22Rv1 (cell line): ENCODE results near the gene DHRS3.
"Not testable (repeated sequence)": the region's sequence is repeated elsewhere in the genome, so short reads cannot be mapped to it uniquely, and the experiment has no call there.

ENCODE experiments used
- ZFX ChIP-seq: fragments of 450-650 bp; IDR thresholded peaks from 2 replicates; pipeline ENCODE4 v1.6.1; 2017; ENCODE audit warnings: antibody characterized with exemption, borderline replicate concordance
- TF ChIP-seq, protein P1 (sequence below): fragments of 450-650 bp; IDR thresholded peaks from 2 replicates; pipeline ENCODE4 v1.5.1; 2017; ENCODE audit warnings: mild to moderate bottlenecking

DNA sequence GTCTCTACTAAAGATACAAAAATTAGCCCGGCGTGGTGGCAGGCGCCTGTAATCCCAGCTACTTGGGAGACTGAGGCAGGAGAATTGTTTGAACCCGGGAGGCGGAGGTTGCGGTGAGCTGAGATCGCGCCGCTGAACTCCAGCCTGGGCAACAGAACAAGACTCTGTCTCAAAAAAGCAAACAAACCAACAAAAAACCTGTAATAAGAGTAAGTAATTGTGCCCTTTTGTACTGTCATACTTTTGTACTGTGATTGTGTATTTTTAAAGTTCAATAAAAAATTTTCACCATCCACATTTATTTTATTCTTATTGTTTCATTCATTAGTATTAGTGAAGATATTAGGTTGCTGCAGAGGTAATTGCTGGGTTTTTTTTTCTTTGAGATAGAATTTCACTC is 95.2 kb downstream of the DHRS3 start:
- TF ChIP-seq, protein P1, sequence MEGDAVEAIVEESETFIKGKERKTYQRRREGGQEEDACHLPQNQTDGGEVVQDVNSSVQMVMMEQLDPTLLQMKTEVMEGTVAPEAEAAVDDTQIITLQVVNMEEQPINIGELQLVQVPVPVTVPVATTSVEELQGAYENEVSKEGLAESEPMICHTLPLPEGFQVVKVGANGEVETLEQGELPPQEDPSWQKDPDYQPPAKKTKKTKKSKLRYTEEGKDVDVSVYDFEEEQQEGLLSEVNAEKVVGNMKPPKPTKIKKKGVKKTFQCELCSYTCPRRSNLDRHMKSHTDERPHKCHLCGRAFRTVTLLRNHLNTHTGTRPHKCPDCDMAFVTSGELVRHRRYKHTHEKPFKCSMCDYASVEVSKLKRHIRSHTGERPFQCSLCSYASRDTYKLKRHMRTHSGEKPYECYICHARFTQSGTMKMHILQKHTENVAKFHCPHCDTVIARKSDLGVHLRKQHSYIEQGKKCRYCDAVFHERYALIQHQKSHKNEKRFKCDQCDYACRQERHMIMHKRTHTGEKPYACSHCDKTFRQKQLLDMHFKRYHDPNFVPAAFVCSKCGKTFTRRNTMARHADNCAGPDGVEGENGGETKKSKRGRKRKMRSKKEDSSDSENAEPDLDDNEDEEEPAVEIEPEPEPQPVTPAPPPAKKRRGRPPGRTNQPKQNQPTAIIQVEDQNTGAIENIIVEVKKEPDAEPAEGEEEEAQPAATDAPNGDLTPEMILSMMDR, result not testable (repeated sequence)
- TF ChIP-seq ZFX, result not testable (repeated sequence)
